Measurements from ENCODE around the gene RGSL1. TPM values are rescaled to one million over a fixed set of nuclear protein-coding genes. Genes with fewer than 3 reads are reported as not detected.
A peak's percentile ranks its signal among the peaks of the same experiment; 100 is the strongest.

Gene RGSL1
- total and polyA plus RNA-seq, 9 of the 15 experiments (the other 6 are each of a cell fraction or from before 2014, with no cell fraction given): 0.03 TPM; not detected in 8

DNA sequence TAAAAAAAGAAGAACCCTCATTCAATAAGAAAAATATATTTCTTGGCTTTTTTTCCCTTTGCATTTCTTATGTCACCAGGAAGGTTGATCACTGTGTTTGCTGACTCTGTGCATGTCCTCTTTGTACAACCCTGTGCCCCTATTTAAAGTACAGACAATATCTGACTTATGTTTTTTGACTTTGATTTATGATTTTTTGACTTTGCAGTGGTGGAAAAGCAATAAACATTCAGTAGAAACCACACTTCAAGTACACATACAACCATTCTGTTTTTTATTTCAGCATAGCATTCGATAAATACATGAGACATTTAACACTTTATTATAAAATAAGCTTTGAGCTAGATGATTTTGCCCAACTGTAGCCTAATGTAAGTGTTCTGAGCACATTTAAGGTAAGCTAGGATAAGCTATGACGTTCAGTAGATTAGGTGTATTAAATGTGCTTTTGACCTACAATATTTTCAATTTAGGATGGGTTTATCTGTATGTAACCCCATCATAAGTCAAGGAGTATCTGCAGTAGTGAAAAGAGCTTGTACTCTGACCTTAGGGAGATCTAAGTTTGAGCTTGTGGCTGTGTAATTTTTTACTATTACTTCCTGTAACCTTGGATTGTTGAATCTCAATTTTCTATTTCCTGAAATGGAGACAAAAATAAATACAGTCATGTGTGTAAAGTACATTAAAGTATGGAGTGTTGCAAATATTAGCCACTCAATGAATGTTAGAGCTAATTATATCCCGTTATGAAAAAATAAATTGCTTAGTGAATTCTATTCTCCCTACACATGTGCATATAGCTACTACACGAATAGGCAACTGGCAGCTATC is 137.9 kb downstream of the RGSL1 start:
- in situ Hi-C loops (cut with MboI): loop anchor here (10.0 kb wide), 1 partner anchor 283 kb away; no protein-coding TSS in a partner anchor
- peak overlapping the region; percentile 58 for H3K4me3 ChIP-seq
- TF ChIP-seq SP2 (IDR thresholded peaks at IDR 0.05; ENCODE audit: extremely low read depth, low read depth, low read length, poor library complexity, severe bottlenecking) (no peak), MEF2A (IDR thresholded peaks at IDR 0.05; ENCODE audit: control insufficient read depth, low read depth, low read length) (no peak), NFATC3 (IDR thresholded peaks at IDR 0.05) (no peak), ZNF239 (CRISPR knock-in tag; IDR thresholded peaks at IDR 0.05) (no peak), DDX20 (tag; IDR thresholded peaks at IDR 0.05; ENCODE audit: low read depth) (no peak), RBM39 (optimal IDR thresholded peaks at IDR 0.05; ENCODE audit: low read depth, low read length) (no peak), ZNF140 (CRISPR knock-in tag; IDR thresholded peaks at IDR 0.05) (no peak), ZNF311 (CRISPR knock-in tag; IDR thresholded peaks at IDR 0.05) (0 out of 2 replicates have a peak, but pooled peaks have one; percentile 40), POLR2H (tag; IDR thresholded peaks at IDR 0.05; ENCODE audit: low read depth) (no peak), KLF6 (CRISPR knock-in tag; IDR thresholded peaks at IDR 0.05; ENCODE audit: borderline replicate concordance) (no peak), SMARCA5 (IDR thresholded peaks at IDR 0.05) (no peak), ARNT (IDR thresholded peaks at IDR 0.05) (no peak), NR2C1 (IDR thresholded peaks at IDR 0.05) (no peak), NR2C1 (tag; IDR thresholded peaks at IDR 0.05) (no peak), ZNF274 (IDR thresholded peaks at IDR 0.05; ENCODE audit: borderline replicate concordance, low read depth, low read length) (no peak)
- TF ChIP-seq, protein P1, sequence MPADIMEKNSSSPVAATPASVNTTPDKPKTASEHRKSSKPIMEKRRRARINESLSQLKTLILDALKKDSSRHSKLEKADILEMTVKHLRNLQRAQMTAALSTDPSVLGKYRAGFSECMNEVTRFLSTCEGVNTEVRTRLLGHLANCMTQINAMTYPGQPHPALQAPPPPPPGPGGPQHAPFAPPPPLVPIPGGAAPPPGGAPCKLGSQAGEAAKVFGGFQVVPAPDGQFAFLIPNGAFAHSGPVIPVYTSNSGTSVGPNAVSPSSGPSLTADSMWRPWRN (IDR thresholded peaks at IDR 0.05; ENCODE audit: low read depth): no peak
- TF ChIP-seq, protein P2, sequence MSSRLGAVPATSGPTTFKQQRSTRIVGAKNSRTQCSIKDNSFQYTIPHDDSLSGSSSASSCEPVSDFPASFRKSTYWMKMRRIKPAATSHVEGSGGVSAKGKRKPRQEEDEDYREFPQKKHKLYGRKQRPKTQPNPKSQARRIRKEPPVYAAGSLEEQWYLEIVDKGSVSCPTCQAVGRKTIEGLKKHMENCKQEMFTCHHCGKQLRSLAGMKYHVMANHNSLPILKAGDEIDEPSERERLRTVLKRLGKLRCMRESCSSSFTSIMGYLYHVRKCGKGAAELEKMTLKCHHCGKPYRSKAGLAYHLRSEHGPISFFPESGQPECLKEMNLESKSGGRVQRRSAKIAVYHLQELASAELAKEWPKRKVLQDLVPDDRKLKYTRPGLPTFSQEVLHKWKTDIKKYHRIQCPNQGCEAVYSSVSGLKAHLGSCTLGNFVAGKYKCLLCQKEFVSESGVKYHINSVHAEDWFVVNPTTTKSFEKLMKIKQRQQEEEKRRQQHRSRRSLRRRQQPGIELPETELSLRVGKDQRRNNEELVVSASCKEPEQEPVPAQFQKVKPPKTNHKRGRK (tag; IDR thresholded peaks at IDR 0.05): peak; percentile 44; the same call in 1 of the 2 replicates
- TF ChIP-seq, protein P3, sequence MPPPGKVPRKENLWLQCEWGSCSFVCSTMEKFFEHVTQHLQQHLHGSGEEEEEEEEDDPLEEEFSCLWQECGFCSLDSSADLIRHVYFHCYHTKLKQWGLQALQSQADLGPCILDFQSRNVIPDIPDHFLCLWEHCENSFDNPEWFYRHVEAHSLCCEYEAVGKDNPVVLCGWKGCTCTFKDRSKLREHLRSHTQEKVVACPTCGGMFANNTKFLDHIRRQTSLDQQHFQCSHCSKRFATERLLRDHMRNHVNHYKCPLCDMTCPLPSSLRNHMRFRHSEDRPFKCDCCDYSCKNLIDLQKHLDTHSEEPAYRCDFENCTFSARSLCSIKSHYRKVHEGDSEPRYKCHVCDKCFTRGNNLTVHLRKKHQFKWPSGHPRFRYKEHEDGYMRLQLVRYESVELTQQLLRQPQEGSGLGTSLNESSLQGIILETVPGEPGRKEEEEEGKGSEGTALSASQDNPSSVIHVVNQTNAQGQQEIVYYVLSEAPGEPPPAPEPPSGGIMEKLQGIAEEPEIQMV (tag; conservative IDR thresholded peaks at IDR 0.05; ENCODE audit: low read depth): no peak

More for the DNA sequence above, 137.9 kb downstream of the RGSL1 start:
- DNase-seq (ENCODE audit: extremely low read depth in 1 of 4, low spot score in 3 of 4) (no peak), FAIRE-seq (no peak), ATAC-seq (no peak)
- H3K4me1 ChIP-seq (replicated peaks in 1 of 2; ENCODE audit: control insufficient read depth in 2 of 2, insufficient read depth in 2 of 2, low read length in 2 of 2): peaks cover 0 to 42% of the 10 kb centered on the region in 2 experiments; a peak in 4 of 5 replicates
- intact Hi-C loops (cut with micrococcal nuclease): loop anchor here (10.0 kb wide), 1 partner anchor 283 kb away; no protein-coding TSS in a partner anchor
- no peaks in the 10 kb centered on the region; the same call in 2 of the 3 replicates for H3K36me3 ChIP-seq (ENCODE audit: control insufficient read depth, insufficient read depth, low read length)
- H3K79me2 ChIP-seq (ENCODE audit: control insufficient read depth, insufficient read depth, low read length): no peaks in the 10 kb centered on the region
- peak overlapping the region; percentile 96 for H2AFZ ChIP-seq (ENCODE audit: low read depth, low read length)
- peaks cover 0 to 4% of the 10 kb centered on the region in 2 experiments; a peak in 1 of 5 replicates for H3K27me3 ChIP-seq (ENCODE audit: control insufficient read depth in 2 of 2, insufficient read depth in 2 of 2, low read length in 2 of 2)
- H3K27ac ChIP-seq (ENCODE audit: extremely low read depth, low read depth, low read length): peak overlapping the region; percentile 83; the same call in 2 of the 3 replicates
- WGBS (ENCODE audit: insufficient coverage, low coverage, missing lambda C conversion rate): 20% methylated on average over 4 of the region's 4 CpGs
- no peaks in the 10 kb centered on the region for H3K9me3 ChIP-seq (replicated peaks; ENCODE audit: control insufficient read depth, insufficient read depth, low read depth, low read length)
- no peaks in the 10 kb centered on the region for H3K9me1 ChIP-seq (ENCODE audit: control insufficient read depth, insufficient read depth, low read length)
- CTCF ChIA-PET (ENCODE audit: low intra/inter-chr PET ratio): no interaction called here
- H3K4me2 ChIP-seq (ENCODE audit: insufficient read depth, low read length): peak overlapping the region; percentile 90
- H3K9ac ChIP-seq (ENCODE audit: insufficient read depth in 1 of 2, low read depth in 2 of 2, low read length in 2 of 2): peak overlapping the region in 1 of 2 experiments; percentile 82; a peak in 2 of 4 replicates
- POLR2A ChIA-PET: interaction anchor here (0.5 to 2.0 kb wide), 6 partner anchors 8 to 97 kb away, joined by 3 to 6 read pairs (median 3); no protein-coding TSS in a partner anchor
- no peaks in the 10 kb centered on the region for H4K20me1 ChIP-seq (replicated peaks; ENCODE audit: control insufficient read depth, insufficient read depth, low read length)
- no TSS peak for BruUV-seq (replicated peaks)
